Nephron progenitor cell (in vitro differentiated cells): ENCODE data around the gene RRP7A.
"Not testable (repeated sequence)": the region's sequence is repeated elsewhere in the genome, so short reads cannot be mapped to it uniquely, and the experiment has no call there.

Experiments used
- DNase-seq: peaks from one replicate; pipeline ENCODE4 v3.0.0; 2021
- H3K27ac Mint-ChIP-seq: 2 replicates; pipeline ENCODE4 v1.8.0; 2021; ENCODE audit warnings: mild to moderate bottlenecking, moderate library complexity, mixed read lengths
- H3K27me3 Mint-ChIP-seq: 2 replicates; pipeline ENCODE4 v1.8.0; 2021; ENCODE audit warnings: mild to moderate bottlenecking, low read depth, mixed read lengths; ENCODE audit not compliant: poor library complexity
- H3K36me3 Mint-ChIP-seq: 2 replicates; pipeline ENCODE4 v1.8.0; 2021; ENCODE audit warnings: low read depth, mixed read lengths
- H3K4me1 Mint-ChIP-seq: 2 replicates; pipeline ENCODE4 v1.8.0; 2021; ENCODE audit warnings: mixed read lengths
- H3K4me3 Mint-ChIP-seq: 2 replicates; pipeline ENCODE4 v1.8.0; 2021; ENCODE audit warnings: mild to moderate bottlenecking, moderate library complexity, mixed read lengths
- H3K9me3 Mint-ChIP-seq: 2 replicates; pipeline ENCODE4 v1.8.0; 2021; ENCODE audit warnings: mild to moderate bottlenecking, moderate library complexity, mixed read lengths
- TF ChIP-seq, protein P1 (sequence below): fragments of 200-600 bp; sonication (generic); IDR thresholded peaks from 2 replicates; pipeline ENCODE4 v1.5.0; 2021; ENCODE audit warnings: antibody characterized with exemption

Gene RRP7A

DNA sequence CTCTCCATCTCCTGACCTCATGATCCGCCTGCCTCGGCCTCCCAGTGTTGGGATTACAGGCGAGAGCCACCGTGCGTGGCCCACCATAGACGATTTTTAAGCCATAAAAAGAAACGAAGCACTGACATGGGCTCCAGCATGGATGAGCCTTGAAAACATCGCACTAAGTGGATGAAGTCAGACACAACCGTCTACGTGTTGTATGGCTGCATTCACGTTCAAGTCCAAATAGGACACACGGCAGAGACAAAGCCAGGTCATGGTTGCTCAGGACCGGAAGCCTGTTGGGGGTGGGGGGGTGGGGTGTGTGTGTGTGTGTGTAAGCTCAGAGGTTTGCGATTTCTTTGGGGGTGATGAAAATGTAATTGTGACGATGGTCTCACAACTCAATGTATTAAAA lies 10.0 kb downstream of the RRP7A start:
- H3K9me3 Mint-ChIP-seq, result no peaks in the 10 kb centered on the region
- H3K36me3 Mint-ChIP-seq, result peaks cover 5% of the 10 kb centered on the region
- no peak overlapping the region for H3K4me3 Mint-ChIP-seq
- DNase-seq, result no peak
- H3K4me1 Mint-ChIP-seq, result peaks cover 9% of the 10 kb centered on the region
- peak overlapping the region; percentile 83 for H3K27ac Mint-ChIP-seq
- peaks cover 3% of the 10 kb centered on the region for H3K27me3 Mint-ChIP-seq
- TF ChIP-seq, protein P1, sequence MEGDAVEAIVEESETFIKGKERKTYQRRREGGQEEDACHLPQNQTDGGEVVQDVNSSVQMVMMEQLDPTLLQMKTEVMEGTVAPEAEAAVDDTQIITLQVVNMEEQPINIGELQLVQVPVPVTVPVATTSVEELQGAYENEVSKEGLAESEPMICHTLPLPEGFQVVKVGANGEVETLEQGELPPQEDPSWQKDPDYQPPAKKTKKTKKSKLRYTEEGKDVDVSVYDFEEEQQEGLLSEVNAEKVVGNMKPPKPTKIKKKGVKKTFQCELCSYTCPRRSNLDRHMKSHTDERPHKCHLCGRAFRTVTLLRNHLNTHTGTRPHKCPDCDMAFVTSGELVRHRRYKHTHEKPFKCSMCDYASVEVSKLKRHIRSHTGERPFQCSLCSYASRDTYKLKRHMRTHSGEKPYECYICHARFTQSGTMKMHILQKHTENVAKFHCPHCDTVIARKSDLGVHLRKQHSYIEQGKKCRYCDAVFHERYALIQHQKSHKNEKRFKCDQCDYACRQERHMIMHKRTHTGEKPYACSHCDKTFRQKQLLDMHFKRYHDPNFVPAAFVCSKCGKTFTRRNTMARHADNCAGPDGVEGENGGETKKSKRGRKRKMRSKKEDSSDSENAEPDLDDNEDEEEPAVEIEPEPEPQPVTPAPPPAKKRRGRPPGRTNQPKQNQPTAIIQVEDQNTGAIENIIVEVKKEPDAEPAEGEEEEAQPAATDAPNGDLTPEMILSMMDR, result no peak

DNA sequence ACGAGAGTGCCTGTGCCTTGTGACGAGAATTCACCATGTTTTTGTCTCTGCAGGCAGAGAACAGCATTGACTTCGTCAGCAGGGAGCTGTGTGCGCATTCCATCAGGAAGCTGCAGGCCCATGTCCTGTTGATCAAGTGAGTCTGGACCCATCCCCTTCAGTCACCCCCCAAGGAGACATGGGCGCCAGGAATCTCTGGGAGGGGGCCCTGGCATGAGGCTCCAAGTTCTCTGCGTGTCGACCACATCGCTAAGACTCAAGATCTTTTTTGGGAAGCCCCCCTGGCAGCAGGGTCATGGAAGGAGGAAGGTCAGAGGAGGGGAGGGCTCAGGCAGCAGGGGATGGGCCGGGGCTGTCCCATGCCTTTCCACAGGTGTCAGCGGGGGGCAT lies 10.6 kb downstream of the RRP7A start:
- H3K27ac Mint-ChIP-seq, DNase-seq, H3K4me1 Mint-ChIP-seq, H3K27me3 Mint-ChIP-seq, H3K36me3 Mint-ChIP-seq, H3K4me3 Mint-ChIP-seq, H3K9me3 Mint-ChIP-seq: not testable (repeated sequence)

DNA sequence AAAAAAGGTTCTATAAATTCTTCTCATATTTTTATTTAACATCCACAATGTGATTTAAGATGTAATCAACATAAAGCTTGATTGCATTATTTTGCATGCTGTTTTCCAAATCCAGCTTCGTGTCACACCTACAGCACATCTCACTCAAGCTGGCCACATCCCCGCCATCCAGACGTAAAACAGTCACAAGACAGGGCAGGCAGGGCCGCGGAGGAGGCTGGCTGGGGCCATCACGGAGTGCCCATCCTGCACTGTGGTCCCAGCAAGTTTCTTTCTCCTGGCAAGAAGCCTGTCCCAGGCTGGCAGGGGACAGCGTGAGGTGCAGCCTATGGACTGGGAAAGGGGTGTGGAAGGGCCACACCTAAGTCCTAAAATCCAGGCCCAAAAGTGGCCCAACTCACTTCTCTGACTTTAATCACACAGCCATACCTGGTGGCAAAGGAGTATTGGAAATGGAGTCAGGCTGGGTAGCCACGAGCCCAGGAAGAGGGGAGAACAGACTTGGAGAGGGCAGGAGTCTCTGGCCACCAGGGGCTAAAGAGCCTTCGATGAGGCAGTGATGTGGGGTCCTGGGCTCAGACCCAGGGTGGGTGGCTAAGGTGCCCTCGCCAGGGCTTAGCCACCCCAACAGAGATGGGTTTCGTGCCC lies 11.1 kb downstream of the RRP7A start:
- H3K9me3 Mint-ChIP-seq, H3K4me3 Mint-ChIP-seq, H3K36me3 Mint-ChIP-seq, H3K4me1 Mint-ChIP-seq, H3K27me3 Mint-ChIP-seq, DNase-seq: not testable (repeated sequence)
- peak overlapping the region; percentile 82 for H3K27ac Mint-ChIP-seq

DNA sequence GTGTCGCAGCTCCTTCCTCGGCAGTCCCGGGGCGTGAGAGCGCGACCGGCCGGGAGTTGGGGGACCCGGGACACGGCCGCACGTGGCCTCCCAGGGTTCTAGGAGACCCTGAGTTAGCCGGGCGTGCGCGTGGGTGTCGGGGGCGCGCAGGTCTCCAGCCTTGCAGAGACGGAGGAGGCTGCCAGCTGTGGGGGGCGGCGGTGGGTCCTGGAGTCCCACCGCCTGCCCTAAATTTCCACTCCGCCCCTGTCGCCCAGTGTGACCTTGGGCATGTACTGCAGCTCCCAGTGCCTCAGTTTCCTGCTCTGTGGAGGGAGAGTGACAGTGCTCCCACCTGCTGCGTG lies 18.8 kb downstream of the RRP7A start:
- Mint-ChIP-seq H3K9me3 (no peaks in the 10 kb centered on the region), H3K27ac (no peak overlapping the region), H3K4me3 (no peak overlapping the region), H3K36me3 (no peaks in the 10 kb centered on the region), H3K27me3 (peaks cover 16% of the 10 kb centered on the region), H3K4me1 (peaks cover 1% of the 10 kb centered on the region)
- TF ChIP-seq, protein P1, result no peak
- DNase-seq, result no peak

DNA sequence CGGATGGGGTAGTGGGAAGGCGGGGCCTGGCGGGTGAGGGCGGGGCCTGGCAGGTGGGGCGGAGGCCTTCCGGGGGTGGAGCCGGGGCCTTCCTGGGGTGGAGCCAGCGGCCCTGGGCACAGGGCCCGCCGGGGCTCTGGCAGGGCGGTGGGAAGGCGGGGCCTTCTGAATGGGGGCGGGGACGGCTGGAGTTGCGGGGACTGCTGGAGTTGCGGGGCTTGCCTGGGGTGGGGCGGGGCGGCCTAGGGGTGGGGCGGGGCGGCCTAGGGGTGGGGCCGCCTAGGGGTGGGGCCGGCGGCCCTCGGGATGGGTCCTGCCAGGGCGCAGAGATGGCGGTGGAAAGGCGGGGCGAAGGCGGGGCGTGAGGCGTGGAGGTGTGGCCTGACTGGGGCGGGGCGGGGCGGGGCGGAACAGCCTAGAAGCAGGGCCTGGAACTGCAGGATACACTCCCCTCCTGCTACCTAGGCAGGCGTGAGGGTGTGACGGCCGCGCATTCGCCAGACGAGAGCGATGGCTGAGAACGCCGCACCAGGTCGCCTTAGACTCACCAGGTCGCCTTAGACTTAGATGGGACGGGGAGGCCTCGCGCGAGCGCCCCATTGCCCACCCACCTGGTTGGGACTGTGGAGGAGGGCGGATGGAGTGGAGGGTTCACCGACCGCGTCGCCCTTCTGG lies 19.3 kb downstream of the RRP7A start:
- H3K4me1 Mint-ChIP-seq, result peaks cover 5% of the 10 kb centered on the region
- H3K27ac Mint-ChIP-seq, result no peak overlapping the region
- peak; percentile 75 for DNase-seq
- peaks cover 17% of the 10 kb centered on the region for H3K27me3 Mint-ChIP-seq
- H3K36me3 Mint-ChIP-seq, result no peaks in the 10 kb centered on the region
- no peak overlapping the region for H3K4me3 Mint-ChIP-seq
- TF ChIP-seq, protein P1, result no peak
- no peaks in the 10 kb centered on the region for H3K9me3 Mint-ChIP-seq

DNA sequence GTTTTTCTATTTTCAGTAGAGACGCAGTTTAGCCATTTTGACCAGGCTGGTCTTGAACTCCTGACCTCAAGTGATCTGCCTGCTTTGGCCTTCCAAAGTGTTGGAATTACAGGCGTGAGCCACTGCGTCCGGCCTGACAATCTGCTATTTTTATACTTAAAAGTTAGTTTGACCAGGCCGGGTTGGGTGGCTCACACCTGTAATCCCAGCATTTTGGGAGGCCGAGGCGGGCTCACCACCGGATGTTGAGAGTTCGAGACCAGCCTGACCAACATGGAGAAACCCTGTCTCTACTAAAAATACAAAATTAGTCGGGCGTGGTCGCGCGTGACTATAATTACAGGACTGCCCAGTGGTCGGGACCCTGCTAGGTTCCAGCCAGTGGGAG lies 19.8 kb downstream of the RRP7A start:
- H3K27me3 Mint-ChIP-seq, result peaks cover 18% of the 10 kb centered on the region
- not testable (repeated sequence) for DNase-seq, H3K36me3 Mint-ChIP-seq, H3K4me3 Mint-ChIP-seq, H3K4me1 Mint-ChIP-seq, H3K27ac Mint-ChIP-seq, H3K9me3 Mint-ChIP-seq

- Mint-ChIP-seq H3K27me3 (peaks cover 28% of the 10 kb centered on the region), H3K4me1 (peaks cover 16% of the 10 kb centered on the region)
- H3K27ac Mint-ChIP-seq, result not testable (repeated sequence)
Measured at GRCh38 chr22:42495533-42496141, 24.0 kb downstream of the RRP7A start.

DNA sequence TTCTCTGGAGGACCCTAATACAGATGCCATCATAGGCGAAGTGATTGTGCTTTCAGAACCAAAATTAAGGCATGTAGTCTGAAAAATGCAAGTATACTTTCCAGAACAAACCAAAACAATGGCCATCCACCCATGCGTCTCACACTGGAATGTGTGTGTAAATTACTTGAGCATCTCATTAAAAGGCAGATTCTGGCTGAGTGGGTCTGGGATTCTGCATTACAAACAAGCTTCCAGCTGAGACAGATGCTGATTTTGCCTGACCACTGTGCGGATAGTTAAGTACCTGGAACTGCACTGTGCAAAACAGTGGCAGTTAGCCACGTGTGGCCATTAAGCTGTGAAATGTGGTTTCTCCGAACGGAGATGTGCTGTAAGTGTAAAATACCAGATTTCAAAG lies 26.2 kb downstream of the RRP7A start:
- no peak for DNase-seq
- Mint-ChIP-seq H3K9me3 (no peaks in the 10 kb centered on the region), H3K36me3 (no peaks in the 10 kb centered on the region), H3K27me3 (peaks cover 30% of the 10 kb centered on the region), H3K27ac (no peak overlapping the region), H3K4me1 (peaks cover 21% of the 10 kb centered on the region), H3K4me3 (no peak overlapping the region)
- TF ChIP-seq, protein P1, result no peak

More at GRCh38 chr22:42495533-42496141, 24.0 kb downstream of the RRP7A start:
- not testable (repeated sequence) for H3K36me3 Mint-ChIP-seq, H3K4me3 Mint-ChIP-seq, H3K9me3 Mint-ChIP-seq, DNase-seq
